HG02885 (cell line): ENCODE data around the gene SLC6A16.
"Not testable (repeated sequence)": the region's sequence is repeated elsewhere in the genome, so short reads cannot be mapped to it uniquely, and the experiment has no call there.

Experiments
- ATAC-seq: cut with Tn5 transposase; IDR thresholded peaks from one replicate; pipeline ENCODE4 v1.9.1; 2021; ENCODE audit warnings: mild to moderate bottlenecking; ENCODE audit not compliant: unreplicated experiment, poor library complexity

Gene SLC6A16

GRCh38 chr19:49332691-49333417 lies 7.9 kb upstream of the SLC6A16 start:
- not testable (repeated sequence) for ATAC-seq

- ATAC-seq: no peak
Measured at GRCh38 chr19:49331616-49332055, 6.6 kb upstream of the SLC6A16 start.

- not testable (repeated sequence) for ATAC-seq
Measured at GRCh38 chr19:49331187-49331586, 6.2 kb upstream of the SLC6A16 start.

- no peak for ATAC-seq
Measured at GRCh38 chr19:49328741-49329140, 3.8 kb upstream of the SLC6A16 start.

- ATAC-seq: no peak
Measured at GRCh38 chr19:49327878-49328544, 3.0 kb upstream of the SLC6A16 start.

- ATAC-seq: no peak
Measured at GRCh38 chr19:49326165-49326704, 1.2 kb upstream of the SLC6A16 start.

- not testable (repeated sequence) for ATAC-seq
Measured at GRCh38 chr19:49325756-49326155, 765 bp upstream of the SLC6A16 start.

- no peak for ATAC-seq
Measured at GRCh38 chr19:49318296-49318695, 6.7 kb downstream of the SLC6A16 start.

GRCh38 chr19:49316284-49316683 lies 8.7 kb downstream of the SLC6A16 start:
- no peak for ATAC-seq

GRCh38 chr19:49315111-49315510 lies 9.9 kb downstream of the SLC6A16 start:
- no peak for ATAC-seq

GRCh38 chr19:49309087-49309486 lies 15.9 kb downstream of the SLC6A16 start:
- no peak for ATAC-seq

- not testable (repeated sequence) for ATAC-seq
Measured at GRCh38 chr19:49306734-49307133, 18.3 kb downstream of the SLC6A16 start.

- no peak for ATAC-seq
Measured at GRCh38 chr19:49301866-49302252, 23.1 kb downstream of the SLC6A16 start.

GRCh38 chr19:49301165-49301865 lies 23.7 kb downstream of the SLC6A16 start:
- no peak for ATAC-seq

GRCh38 chr19:49298653-49299052 lies 26.3 kb downstream of the SLC6A16 start:
- ATAC-seq: not testable (repeated sequence)

- ATAC-seq: no peak
Measured at GRCh38 chr19:49297403-49297802, 27.6 kb downstream of the SLC6A16 start.

- ATAC-seq: no peak
Measured at GRCh38 chr19:49295208-49295880, 29.6 kb downstream of the SLC6A16 start.

GRCh38 chr19:49294401-49294800 lies 30.6 kb downstream of the SLC6A16 start:
- no peak for ATAC-seq

GRCh38 chr19:49290517-49290916 lies 34.5 kb downstream of the SLC6A16 start:
- ATAC-seq: no peak

GRCh38 chr19:49289286-49289685 lies 35.7 kb downstream of the SLC6A16 start:
- ATAC-seq: not testable (repeated sequence)
